ENCODE data around the gene SNX6. TPM values are rescaled to one million over a fixed set of nuclear protein-coding genes. Genes with fewer than 3 reads are reported as not detected.
A peak's percentile ranks its signal among the peaks of the same experiment; 100 is the strongest.

Gene SNX6
- total and polyA plus RNA-seq, 9 donors: 61.6 to 89.8 (median 71.6) TPM

- H3K27ac ChIP-seq (ENCODE audit: low read length): no peak overlapping the region
- no peaks in the 10 kb centered on the region for H3K4me1 ChIP-seq (ENCODE audit: control insufficient read depth, insufficient read depth, low read length)
- no peaks in the 10 kb centered on the region for H3K9me3 ChIP-seq (replicated peaks; ENCODE audit: control insufficient read depth, low read depth, low read length)
- no peaks in the 10 kb centered on the region for H3K27me3 ChIP-seq (ENCODE audit: control insufficient read depth, insufficient read depth, low read length)
- H3K4me3 ChIP-seq (ENCODE audit: low read length): no peak overlapping the region
- WGBS (ENCODE audit: insufficient coverage): 43% methylated on average over 1 of the region's 3 CpGs
- peaks cover 23% of the 10 kb centered on the region for H3K36me3 ChIP-seq (ENCODE audit: control insufficient read depth, insufficient read depth, low read length)
- no peak for DNase-seq
These were observed 10.5 kb downstream of the SNX6 start for GRCh38 chr14:34619471-34619870.

DNA sequence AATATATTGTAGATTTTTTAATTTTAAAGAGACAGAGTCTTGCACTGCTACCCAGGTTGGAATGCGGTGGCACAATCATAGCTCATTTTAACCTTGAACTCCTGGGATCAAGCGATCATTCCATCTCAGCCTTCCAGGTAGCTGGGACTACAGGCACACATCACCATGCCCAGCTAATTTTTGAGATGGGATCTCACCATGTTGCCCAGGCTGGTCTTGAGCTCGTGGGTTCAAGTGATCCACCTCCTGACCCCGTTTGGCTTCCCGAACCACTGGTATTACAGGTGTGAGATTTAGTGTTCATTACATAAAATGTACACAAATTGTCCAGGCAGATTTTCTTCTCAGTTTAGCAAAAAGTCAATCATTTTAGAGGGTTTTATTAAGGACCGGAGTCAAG is 13.6 kb downstream of the SNX6 start:
- H3K4me3 ChIP-seq (ENCODE audit: low read length): no peak overlapping the region
- no peak for DNase-seq
- H3K9me3 ChIP-seq (replicated peaks; ENCODE audit: control insufficient read depth, low read depth, low read length): no peaks in the 10 kb centered on the region
- no peaks in the 10 kb centered on the region for H3K27me3 ChIP-seq (ENCODE audit: control insufficient read depth, insufficient read depth, low read length)
- WGBS (ENCODE audit: insufficient coverage): 83% methylated on average over 1 of the region's 6 CpGs
- no peaks in the 10 kb centered on the region for H3K4me1 ChIP-seq (ENCODE audit: control insufficient read depth, insufficient read depth, low read length)
- no peak overlapping the region for H3K27ac ChIP-seq (ENCODE audit: low read length)
- peaks cover 27% of the 10 kb centered on the region for H3K36me3 ChIP-seq (ENCODE audit: control insufficient read depth, insufficient read depth, low read length)

GRCh38 chr14:34615507-34615906 is 14.4 kb downstream of the SNX6 start:
- Histone ChIP-seq H3K9me3 (replicated peaks; ENCODE audit: control insufficient read depth, low read depth, low read length) (no peaks in the 10 kb centered on the region), H3K27ac (ENCODE audit: low read length) (no peak overlapping the region), H3K4me1 (ENCODE audit: control insufficient read depth, insufficient read depth, low read length) (no peaks in the 10 kb centered on the region), H3K27me3 (ENCODE audit: control insufficient read depth, insufficient read depth, low read length) (no peaks in the 10 kb centered on the region), H3K36me3 (ENCODE audit: control insufficient read depth, insufficient read depth, low read length) (peaks cover 23% of the 10 kb centered on the region), H3K4me3 (ENCODE audit: low read length) (no peak overlapping the region)
- no peak for DNase-seq
- no CpG with 5 or more reads among the region's 6 CpGs for WGBS (ENCODE audit: insufficient coverage)

DNA sequence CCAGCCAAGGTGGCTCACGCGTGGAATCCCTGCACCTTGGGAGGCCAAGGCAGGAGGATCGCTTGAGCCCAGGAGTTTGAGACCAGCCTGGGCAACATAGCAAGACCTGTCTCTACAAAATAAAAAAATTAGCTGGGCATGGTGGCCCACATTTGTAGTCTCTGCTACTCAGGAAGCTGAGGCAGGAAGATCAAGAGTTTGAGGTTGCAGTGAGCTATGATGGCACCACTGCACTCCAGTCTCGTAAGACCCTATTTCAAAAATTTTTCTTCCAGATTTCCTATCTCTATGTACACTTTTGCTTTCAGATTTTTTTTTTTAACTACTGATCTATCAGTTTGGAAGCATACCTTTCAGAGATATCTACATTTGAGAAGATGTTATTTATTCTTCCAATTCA is 15.3 kb downstream of the SNX6 start:
- DNase-seq: no peak
- no peaks in the 10 kb centered on the region for H3K27me3 ChIP-seq (ENCODE audit: control insufficient read depth, insufficient read depth, low read length)
- peaks cover 17% of the 10 kb centered on the region for H3K36me3 ChIP-seq (ENCODE audit: control insufficient read depth, insufficient read depth, low read length)
- H3K27ac ChIP-seq (ENCODE audit: low read length): no peak overlapping the region
- no peak overlapping the region for H3K4me3 ChIP-seq (ENCODE audit: low read length)
- H3K4me1 ChIP-seq (ENCODE audit: control insufficient read depth, insufficient read depth, low read length): no peaks in the 10 kb centered on the region
- WGBS (ENCODE audit: insufficient coverage): no CpG with 5 or more reads among the region's 4 CpGs
- H3K9me3 ChIP-seq (replicated peaks; ENCODE audit: control insufficient read depth, low read depth, low read length): no peaks in the 10 kb centered on the region

DNA sequence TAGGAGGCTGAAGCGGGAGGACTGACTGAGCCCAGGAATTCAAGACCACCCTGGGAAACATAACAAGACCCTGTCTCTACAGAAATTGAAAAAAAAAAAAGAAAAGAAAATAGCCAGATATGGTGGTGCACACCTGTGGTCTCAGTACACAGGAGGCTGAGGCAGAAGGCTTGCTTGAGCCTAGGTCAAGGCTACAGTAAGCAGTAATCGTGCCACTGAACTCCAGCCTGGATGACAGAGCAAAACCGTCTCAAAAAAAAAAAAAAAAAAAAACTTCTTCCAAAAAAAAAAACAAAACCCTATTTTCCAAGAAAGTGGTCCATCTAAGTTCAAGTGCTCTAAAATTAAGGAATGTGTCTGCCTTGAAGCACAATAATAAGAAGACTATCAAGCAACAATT is 19.8 kb downstream of the SNX6 start:
- no peak overlapping the region for H3K4me3 ChIP-seq (ENCODE audit: low read length)
- no CpG with 5 or more reads among the region's 3 CpGs for WGBS (ENCODE audit: insufficient coverage)
- DNase-seq: no peak
- no peaks in the 10 kb centered on the region for H3K9me3 ChIP-seq (replicated peaks; ENCODE audit: control insufficient read depth, low read depth, low read length)
- H3K27ac ChIP-seq (ENCODE audit: low read length): no peak overlapping the region
- peaks cover 41% of the 10 kb centered on the region for H3K36me3 ChIP-seq (ENCODE audit: control insufficient read depth, insufficient read depth, low read length)
- H3K4me1 ChIP-seq (ENCODE audit: control insufficient read depth, insufficient read depth, low read length): no peaks in the 10 kb centered on the region
- no peaks in the 10 kb centered on the region for H3K27me3 ChIP-seq (ENCODE audit: control insufficient read depth, insufficient read depth, low read length)

GRCh38 chr14:34605461-34605860 is 24.5 kb downstream of the SNX6 start:
- no CpG with 5 or more reads among the region's 2 CpGs for WGBS (ENCODE audit: insufficient coverage)
- Histone ChIP-seq H3K36me3 (ENCODE audit: control insufficient read depth, insufficient read depth, low read length) (peaks cover 56% of the 10 kb centered on the region), H3K27me3 (ENCODE audit: control insufficient read depth, insufficient read depth, low read length) (no peaks in the 10 kb centered on the region), H3K4me1 (ENCODE audit: control insufficient read depth, insufficient read depth, low read length) (no peaks in the 10 kb centered on the region), H3K9me3 (replicated peaks; ENCODE audit: control insufficient read depth, low read depth, low read length) (no peaks in the 10 kb centered on the region), H3K4me3 (ENCODE audit: low read length) (no peak overlapping the region), H3K27ac (ENCODE audit: low read length) (no peak overlapping the region)
- peak; percentile 40 for DNase-seq

DNA sequence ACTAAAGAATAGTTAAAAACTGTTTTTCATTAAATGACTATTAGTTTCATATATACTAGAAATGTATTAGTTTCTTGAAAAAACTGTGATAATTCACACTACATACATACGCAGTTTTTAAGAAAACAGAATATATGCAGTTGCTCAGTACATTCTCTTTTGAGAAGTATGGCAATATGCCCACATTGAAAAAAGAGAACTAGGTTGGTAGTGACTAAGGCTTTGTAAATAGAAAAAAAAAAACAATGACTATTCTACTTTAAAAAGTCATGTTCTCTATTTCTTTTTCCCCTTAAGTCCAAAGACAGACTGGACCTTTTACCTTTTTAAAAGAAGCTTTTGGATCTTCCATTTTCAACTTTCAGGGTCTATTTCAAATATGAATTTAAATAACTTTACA is 25.0 kb downstream of the SNX6 start:
- no peaks in the 10 kb centered on the region for H3K4me1 ChIP-seq (ENCODE audit: control insufficient read depth, insufficient read depth, low read length)
- no peak overlapping the region for H3K4me3 ChIP-seq (ENCODE audit: low read length)
- no peaks in the 10 kb centered on the region for H3K9me3 ChIP-seq (replicated peaks; ENCODE audit: control insufficient read depth, low read depth, low read length)
- H3K27ac ChIP-seq (ENCODE audit: low read length): no peak overlapping the region
- H3K36me3 ChIP-seq (ENCODE audit: control insufficient read depth, insufficient read depth, low read length): peaks cover 60% of the 10 kb centered on the region
- peak; percentile 45 for DNase-seq
- no peaks in the 10 kb centered on the region for H3K27me3 ChIP-seq (ENCODE audit: control insufficient read depth, insufficient read depth, low read length)
- WGBS (ENCODE audit: insufficient coverage): no CpG with 5 or more reads among the region's 1 CpG

DNA sequence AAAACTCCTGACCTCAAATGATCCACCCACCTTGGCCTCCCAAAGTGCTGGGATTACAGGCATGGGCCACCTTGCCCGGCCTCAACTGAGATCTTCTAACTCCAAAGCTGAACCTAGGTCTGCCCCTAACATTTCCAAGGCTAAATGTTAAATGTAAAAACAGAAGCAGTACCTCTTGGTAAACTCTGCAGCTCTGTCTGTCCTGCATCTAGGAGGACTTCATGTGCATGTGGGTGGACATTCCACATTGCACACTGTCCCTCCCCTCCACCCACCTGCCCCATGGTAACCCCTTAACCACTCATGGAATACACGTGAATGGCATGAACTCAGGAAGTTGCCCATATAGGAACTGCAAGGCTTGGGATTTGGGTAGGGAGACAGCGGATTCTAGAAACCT is 33.1 kb downstream of the SNX6 start:
- DNase-seq: no peak
- Histone ChIP-seq H3K9me3 (replicated peaks; ENCODE audit: control insufficient read depth, low read depth, low read length) (no peaks in the 10 kb centered on the region), H3K27me3 (ENCODE audit: control insufficient read depth, insufficient read depth, low read length) (no peaks in the 10 kb centered on the region), H3K4me3 (ENCODE audit: low read length) (no peak overlapping the region), H3K27ac (ENCODE audit: low read length) (no peak overlapping the region), H3K36me3 (ENCODE audit: control insufficient read depth, insufficient read depth, low read length) (peaks cover 69% of the 10 kb centered on the region), H3K4me1 (ENCODE audit: control insufficient read depth, insufficient read depth, low read length) (no peaks in the 10 kb centered on the region)
- WGBS (ENCODE audit: insufficient coverage): 100% methylated on average over 2 of the region's 3 CpGs

DNA sequence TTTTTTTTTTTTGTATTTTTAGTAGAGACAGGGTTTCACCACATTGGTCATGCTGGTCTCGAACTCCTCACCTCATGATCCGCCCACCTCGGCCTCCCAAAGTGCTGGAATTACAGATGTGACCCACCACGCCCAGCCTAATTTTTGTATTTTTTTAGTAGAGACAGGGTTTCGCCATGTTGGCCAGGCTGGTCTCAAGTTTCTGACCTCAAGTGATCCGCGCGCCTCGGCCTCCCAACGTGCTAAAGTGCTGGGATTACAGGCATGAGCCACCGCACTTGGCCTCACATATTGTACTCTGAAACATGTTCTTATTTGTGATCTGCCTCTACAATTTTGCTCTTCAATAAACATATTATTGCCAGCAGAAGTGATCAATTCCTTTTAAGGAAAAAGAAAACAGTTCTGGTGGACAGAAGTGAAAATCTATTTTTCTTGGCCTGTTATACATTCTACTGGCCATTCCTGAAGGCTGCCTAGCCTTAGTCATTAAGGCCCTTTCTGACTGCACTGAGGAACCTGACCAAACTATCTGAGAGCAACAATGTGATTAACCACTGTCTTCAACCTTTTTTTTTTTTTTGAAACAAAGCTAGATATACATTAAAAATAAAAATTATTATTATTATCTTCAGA is 36.1 kb downstream of the SNX6 start:
- no peak overlapping the region for H3K27ac ChIP-seq (ENCODE audit: low read length)
- no peaks in the 10 kb centered on the region for H3K9me3 ChIP-seq (replicated peaks; ENCODE audit: control insufficient read depth, low read depth, low read length)

DNA sequence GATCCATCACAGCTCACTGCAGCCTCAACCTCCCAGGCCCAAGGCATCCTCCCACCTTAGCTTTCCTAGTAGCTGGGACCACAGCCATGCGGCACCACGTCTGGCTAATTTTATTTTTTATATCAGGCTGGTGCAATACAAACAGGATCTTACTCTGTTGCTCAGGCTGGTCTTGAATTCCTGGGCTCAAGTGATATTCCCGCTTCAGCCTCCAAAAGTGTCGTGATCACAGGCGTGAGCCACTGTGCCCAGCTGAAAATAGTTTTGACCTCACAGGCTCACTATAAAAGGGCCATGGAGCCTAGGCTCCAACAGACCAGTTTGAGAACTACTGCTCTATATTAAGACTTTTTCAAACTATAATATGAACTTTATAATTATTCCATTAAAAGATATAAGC is 37.3 kb downstream of the SNX6 start:
- DNase-seq: no peak
- Histone ChIP-seq H3K27ac (ENCODE audit: low read length) (no peak overlapping the region), H3K9me3 (replicated peaks; ENCODE audit: control insufficient read depth, low read depth, low read length) (no peaks in the 10 kb centered on the region), H3K36me3 (ENCODE audit: control insufficient read depth, insufficient read depth, low read length) (peaks cover 55% of the 10 kb centered on the region), H3K27me3 (ENCODE audit: control insufficient read depth, insufficient read depth, low read length) (no peaks in the 10 kb centered on the region), H3K4me1 (ENCODE audit: control insufficient read depth, insufficient read depth, low read length) (no peaks in the 10 kb centered on the region), H3K4me3 (ENCODE audit: low read length) (no peak overlapping the region)
- WGBS (ENCODE audit: insufficient coverage): 95% methylated on average over 5 of the region's 5 CpGs

More for the DNA sequence above, 36.1 kb downstream of the SNX6 start:
- peaks cover 59% of the 10 kb centered on the region for H3K36me3 ChIP-seq (ENCODE audit: control insufficient read depth, insufficient read depth, low read length)
- no peaks in the 10 kb centered on the region for H3K4me1 ChIP-seq (ENCODE audit: control insufficient read depth, insufficient read depth, low read length)
- no peak overlapping the region for H3K4me3 ChIP-seq (ENCODE audit: low read length)
- WGBS (ENCODE audit: insufficient coverage): 96% methylated on average over 7 of the region's 11 CpGs
- DNase-seq: no peak
- H3K27me3 ChIP-seq (ENCODE audit: control insufficient read depth, insufficient read depth, low read length): no peaks in the 10 kb centered on the region

- peaks cover 54% of the 10 kb centered on the region for H3K36me3 ChIP-seq (ENCODE audit: control insufficient read depth, insufficient read depth, low read length)
- no peaks in the 10 kb centered on the region for H3K4me1 ChIP-seq (ENCODE audit: control insufficient read depth, insufficient read depth, low read length)
- no peaks in the 10 kb centered on the region for H3K9me3 ChIP-seq (replicated peaks; ENCODE audit: control insufficient read depth, low read depth, low read length)
- WGBS (ENCODE audit: insufficient coverage): no CpG with 5 or more reads among the region's 6 CpGs
- H3K27ac ChIP-seq (ENCODE audit: low read length): no peak overlapping the region
- H3K4me3 ChIP-seq (ENCODE audit: low read length): no peak overlapping the region
- no peak for DNase-seq
- H3K27me3 ChIP-seq (ENCODE audit: control insufficient read depth, insufficient read depth, low read length): no peaks in the 10 kb centered on the region
These were observed 46.4 kb downstream of the SNX6 start for GRCh38 chr14:34583525-34583924.
